SH-SY5Y (cell line): Measurements from ENCODE around the gene PCGF3.

Source experiments
- GATA2 ChIP-seq: IDR thresholded peaks from 2 replicates; pipeline ENCODE4 v1.6.1; 2011; ENCODE audit warnings: mild to moderate bottlenecking, low read depth, low read length
- GATA3 ChIP-seq: IDR thresholded peaks from 2 replicates; pipeline ENCODE4 v1.6.1; 2011; ENCODE audit warnings: low read depth, mild to moderate bottlenecking, low read length, moderate library complexity

GRCh38 chr4:689723-690122 lies 15.9 kb upstream of the PCGF3 start:
- TF ChIP-seq GATA3, result no peak
- no peak for TF ChIP-seq GATA2
